ENCODE measurements around the gene ACY1.
"Not testable (repeated sequence)": the region's sequence is repeated elsewhere in the genome, so short reads cannot be mapped to it uniquely, and the experiment has no call there.

The ACY1 gene

DNA sequence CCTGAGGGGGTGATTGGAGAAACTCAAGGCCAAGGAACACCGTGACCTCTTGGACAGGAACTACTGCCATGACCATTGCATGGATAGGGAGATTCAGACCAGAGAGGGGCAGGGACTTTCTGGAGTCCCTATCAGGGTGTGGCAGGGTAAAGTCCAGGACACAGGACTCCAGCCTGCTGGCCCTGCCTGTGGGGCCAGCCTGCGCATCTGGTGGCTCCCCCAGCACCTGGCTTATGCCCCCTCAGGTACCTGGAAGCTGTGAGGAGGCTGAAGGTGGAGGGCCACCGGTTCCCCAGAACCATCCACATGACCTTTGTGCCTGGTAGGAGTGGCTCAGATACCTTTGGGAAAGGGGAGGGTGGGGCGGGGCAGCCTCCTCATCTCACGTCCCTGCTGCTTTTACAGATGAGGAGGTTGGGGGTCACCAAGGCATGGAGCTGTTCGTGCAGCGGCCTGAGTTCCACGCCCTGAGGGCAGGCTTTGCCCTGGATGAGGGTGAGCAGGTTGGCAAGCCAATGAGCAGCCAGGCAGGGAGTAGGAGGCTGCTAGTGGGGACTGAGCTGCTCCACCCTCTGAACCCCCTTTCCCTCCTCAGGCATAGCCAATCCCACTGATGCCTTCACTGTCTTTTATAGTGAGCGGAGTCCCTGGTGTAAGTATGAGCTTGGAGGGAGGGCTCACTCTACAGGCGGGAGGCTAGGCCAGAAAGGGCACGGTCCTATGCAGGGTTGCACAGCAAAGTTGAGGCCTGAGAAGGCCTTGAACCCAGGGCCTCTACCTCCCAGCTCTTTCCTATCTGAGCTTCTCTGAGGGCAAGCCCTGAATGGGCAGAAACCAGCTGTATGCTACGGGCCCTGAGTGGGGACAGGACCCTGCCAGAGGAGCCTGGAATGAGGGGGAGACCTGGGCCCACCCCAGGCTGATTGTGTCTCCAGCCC is 2.9 kb downstream of the ACY1 start:
- TF ChIP-seq, protein P1, sequence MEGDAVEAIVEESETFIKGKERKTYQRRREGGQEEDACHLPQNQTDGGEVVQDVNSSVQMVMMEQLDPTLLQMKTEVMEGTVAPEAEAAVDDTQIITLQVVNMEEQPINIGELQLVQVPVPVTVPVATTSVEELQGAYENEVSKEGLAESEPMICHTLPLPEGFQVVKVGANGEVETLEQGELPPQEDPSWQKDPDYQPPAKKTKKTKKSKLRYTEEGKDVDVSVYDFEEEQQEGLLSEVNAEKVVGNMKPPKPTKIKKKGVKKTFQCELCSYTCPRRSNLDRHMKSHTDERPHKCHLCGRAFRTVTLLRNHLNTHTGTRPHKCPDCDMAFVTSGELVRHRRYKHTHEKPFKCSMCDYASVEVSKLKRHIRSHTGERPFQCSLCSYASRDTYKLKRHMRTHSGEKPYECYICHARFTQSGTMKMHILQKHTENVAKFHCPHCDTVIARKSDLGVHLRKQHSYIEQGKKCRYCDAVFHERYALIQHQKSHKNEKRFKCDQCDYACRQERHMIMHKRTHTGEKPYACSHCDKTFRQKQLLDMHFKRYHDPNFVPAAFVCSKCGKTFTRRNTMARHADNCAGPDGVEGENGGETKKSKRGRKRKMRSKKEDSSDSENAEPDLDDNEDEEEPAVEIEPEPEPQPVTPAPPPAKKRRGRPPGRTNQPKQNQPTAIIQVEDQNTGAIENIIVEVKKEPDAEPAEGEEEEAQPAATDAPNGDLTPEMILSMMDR (IDR thresholded peaks at IDR 0.05; ENCODE audit: borderline replicate concordance, insufficient read depth, low read depth, low read length), result no peak
- no peak overlapping the region for H3K4me3 ChIP-seq (ENCODE audit: low read depth, low read length)

DNA sequence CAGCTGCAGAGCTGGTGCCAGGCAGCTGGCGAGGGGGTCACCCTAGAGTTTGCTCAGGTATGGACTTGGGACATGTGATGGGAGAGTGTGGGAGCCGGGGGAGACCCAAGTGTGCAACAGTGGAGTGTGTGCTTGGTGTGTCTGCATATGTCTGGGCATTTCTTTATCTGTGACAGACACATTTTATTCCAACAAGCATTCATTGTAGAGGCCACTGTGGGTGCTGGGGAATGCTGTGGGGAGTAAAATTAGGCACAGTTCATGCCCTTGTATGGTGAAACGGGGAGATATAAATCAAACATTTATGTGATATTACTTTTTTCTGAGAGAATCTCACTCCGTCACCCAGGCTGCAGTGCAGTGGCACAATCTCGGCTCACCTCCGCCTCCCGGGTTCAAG is 4.2 kb downstream of the ACY1 start:
- no peak overlapping the region for H3K4me3 ChIP-seq (ENCODE audit: low read depth, low read length)
- TF ChIP-seq, protein P1 (IDR thresholded peaks at IDR 0.05; ENCODE audit: borderline replicate concordance, insufficient read depth, low read depth, low read length), result no peak

DNA sequence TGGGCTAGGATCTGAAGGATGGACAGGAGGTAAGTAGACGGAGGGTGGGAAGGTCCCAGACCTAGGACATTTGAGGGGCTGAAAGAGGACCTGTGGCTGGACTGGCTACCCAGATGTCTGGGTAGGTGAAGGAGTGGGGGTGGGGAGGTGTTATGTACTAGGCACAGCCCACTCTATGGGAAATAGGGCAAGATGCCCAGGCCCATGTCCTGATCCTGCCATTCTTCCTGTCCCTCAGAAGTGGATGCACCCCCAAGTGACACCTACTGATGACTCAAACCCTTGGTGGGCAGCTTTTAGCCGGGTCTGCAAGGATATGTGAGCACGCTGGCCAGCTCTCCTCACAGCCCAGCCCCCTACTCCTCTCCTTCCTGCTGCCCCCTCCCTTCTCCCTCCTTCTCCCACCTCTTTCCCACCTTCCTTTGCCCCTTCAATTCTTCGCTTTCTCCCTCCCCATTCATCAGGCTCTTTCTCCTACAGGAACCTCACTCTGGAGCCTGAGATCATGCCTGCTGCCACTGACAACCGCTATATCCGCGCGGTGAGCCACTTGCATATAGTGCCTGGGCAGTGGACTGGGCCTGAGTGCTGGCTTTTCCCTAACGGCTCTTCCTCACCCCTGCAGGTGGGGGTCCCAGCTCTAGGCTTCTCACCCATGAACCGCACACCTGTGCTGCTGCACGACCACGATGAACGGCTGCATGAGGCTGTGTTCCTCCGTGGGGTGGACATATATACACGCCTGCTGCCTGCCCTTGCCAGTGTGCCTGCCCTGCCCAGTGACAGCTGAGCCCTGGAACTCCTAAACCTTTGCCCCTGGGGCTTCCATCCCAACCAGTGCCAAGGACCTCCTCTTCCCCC is 5.2 kb downstream of the ACY1 start:
- TF ChIP-seq, protein P1 (IDR thresholded peaks at IDR 0.05; ENCODE audit: borderline replicate concordance, insufficient read depth, low read depth, low read length), result no peak
- no peak overlapping the region for H3K4me3 ChIP-seq (ENCODE audit: low read depth, low read length)

DNA sequence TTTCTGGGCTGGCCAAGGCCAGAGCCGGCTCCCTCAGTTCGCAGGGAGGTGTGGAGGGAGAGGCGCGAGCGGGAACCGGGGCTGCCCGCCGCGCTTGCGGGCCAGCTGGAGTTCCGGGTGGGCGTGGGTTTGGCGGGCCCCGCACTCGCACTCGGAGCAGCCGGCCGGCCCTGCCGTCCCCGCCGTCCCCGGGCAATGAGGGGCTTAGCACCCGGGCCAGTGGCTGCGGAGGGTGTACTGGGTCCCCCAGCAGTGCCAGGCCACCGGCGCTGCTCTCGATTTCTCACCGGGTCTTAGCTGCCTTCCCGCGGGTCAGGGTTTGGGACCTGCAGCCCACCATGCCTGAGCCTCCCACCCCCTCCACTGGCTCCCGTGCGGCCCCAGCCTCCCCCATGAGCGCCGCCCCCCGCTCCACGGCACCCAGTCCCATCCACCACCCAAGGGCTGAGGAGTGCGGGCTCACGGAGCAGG is 7.2 kb downstream of the ACY1 start:
- not testable (repeated sequence) for H3K4me3 ChIP-seq (ENCODE audit: low read depth, low read length)

DNA sequence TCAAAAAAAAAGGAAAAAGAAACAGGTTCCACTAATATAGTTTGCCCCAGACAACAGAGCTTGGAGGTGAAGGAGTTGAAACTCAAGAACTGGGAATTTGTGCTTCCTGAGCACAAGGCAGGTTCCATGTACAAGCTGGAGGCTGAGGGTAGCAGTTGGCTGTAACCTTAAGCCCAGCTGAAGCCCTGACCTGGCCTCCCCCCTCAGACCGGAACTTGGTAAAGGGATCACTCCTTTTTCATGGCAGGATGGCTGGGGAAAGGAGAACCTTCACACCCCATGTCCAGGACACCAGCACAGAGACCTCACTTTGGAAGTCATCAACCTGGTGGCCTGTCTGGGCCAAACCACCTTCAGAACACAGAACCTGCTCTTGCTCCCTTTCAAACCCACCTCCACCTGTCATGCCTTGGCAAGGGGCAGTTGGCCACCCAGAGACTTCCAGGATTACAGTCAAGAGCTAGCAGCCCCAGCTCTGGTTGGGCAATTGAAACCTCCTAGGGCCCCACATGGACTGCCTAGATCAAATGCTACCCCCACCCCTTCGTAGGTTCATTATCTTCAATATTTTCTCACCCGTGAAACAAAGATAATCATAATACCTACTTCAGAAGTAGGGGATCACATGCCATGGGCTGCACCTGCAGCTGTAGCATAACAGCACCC is 8.8 kb downstream of the ACY1 start:
- TF ChIP-seq, protein P1 (IDR thresholded peaks at IDR 0.05; ENCODE audit: borderline replicate concordance, insufficient read depth, low read depth, low read length), result no peak

DNA sequence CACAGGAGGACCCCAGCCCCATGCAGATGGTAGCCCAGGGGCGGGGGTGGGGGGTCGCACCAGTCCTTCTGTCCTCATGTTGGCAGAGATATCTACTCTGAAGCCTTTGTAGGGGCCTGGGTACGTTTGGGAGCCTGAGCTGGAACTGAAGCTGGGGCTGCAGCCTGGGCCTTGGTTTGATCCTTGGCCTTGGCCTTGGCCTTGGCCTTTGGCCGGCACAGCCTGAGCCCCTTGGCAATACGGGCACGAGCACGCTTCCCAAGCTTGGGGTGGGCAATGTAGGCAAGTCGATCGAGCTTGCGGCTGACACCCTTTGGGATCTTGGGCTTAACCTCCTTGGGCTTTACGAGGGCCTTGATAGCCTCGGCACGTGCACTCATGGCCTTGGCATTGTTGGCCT is 10.3 kb downstream of the ACY1 start:
- H3K4me3 ChIP-seq (ENCODE audit: low read depth, low read length), result not testable (repeated sequence)

More for the DNA sequence above, 8.8 kb downstream of the ACY1 start:
- no peak overlapping the region for H3K4me3 ChIP-seq (ENCODE audit: low read depth, low read length)

DNA sequence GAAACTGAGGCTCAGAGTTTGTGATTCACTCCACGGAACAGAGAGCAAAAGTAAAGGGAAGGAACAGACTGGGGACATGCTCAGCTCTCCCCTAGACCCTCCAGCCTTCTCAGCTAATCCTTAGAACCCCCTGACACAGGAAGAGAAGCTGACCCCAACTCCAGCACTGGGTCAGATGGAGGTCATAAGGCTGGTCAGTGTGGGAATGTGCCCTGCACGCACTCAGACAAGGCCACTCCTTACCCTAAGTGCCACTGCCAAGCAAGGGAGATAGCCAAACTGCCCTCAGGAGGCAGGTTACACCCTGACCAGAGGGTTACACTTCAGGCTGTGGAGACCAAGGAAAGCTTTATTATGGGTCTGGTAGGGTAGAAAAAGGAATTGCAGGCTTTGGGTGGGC is 11.2 kb downstream of the ACY1 start:
- TF ChIP-seq, protein P1 (IDR thresholded peaks at IDR 0.05; ENCODE audit: borderline replicate concordance, insufficient read depth, low read depth, low read length), result no peak
- H3K4me3 ChIP-seq (ENCODE audit: low read depth, low read length), result peak overlapping the region; percentile 99
